Hepatocyte (in vitro differentiated cells): Measurements from ENCODE around the gene NPDC1. TPM values are rescaled to one million over a fixed set of nuclear protein-coding genes. Genes with fewer than 3 reads are reported as not detected.

Experiments used
- DNase-seq: peaks from one replicate; pipeline ENCODE4 v3.0.0-alpha.2; 2016; ENCODE audit warnings: low spot score
- H2AFZ ChIP-seq: fragments of 200-600 bp; sonication (generic); 2 replicates; pipeline ENCODE4 v1.6.0; 2016; ENCODE audit warnings: antibody characterized with exemption, mild to moderate bottlenecking
- H3K27ac ChIP-seq: fragments of 200-600 bp; sonication (generic); 2 replicates; pipeline ENCODE4 v1.5.1; 2016; ENCODE audit warnings: mild to moderate bottlenecking
- H3K27me3 ChIP-seq: fragments of 200-600 bp; sonication (generic); 2 replicates; pipeline ENCODE4 v1.6.1; 2016
- H3K36me3 ChIP-seq: fragments of 200-600 bp; sonication (generic); replicated peaks from 2 replicates; pipeline ENCODE4 v1.5.1; 2016; ENCODE audit warnings: low read depth; ENCODE audit not compliant: insufficient read depth
- H3K4me1 ChIP-seq: fragments of 200-600 bp; sonication (generic); 2 replicates; pipeline ENCODE4 v1.5.1; 2016; ENCODE audit warnings: mild to moderate bottlenecking, moderate library complexity; ENCODE audit not compliant: insufficient read depth
- H3K4me2 ChIP-seq: fragments of 200-600 bp; sonication (generic); 2 replicates; pipeline ENCODE4 v1.6.0; 2016
- H3K4me3 ChIP-seq: fragments of 200-600 bp; sonication (generic); 2 replicates; pipeline ENCODE4 v1.5.1; 2016; ENCODE audit warnings: mild to moderate bottlenecking
- H3K79me2 ChIP-seq: fragments of 200-600 bp; sonication (generic); 2 replicates; pipeline ENCODE4 v1.6.0; 2017; ENCODE audit warnings: mild to moderate bottlenecking
- H3K9me2 ChIP-seq: fragments of 200-600 bp; sonication (generic); replicated peaks from 2 replicates; pipeline ENCODE4 v1.6.0; 2017; ENCODE audit warnings: mild to moderate bottlenecking; ENCODE audit not compliant: insufficient read depth
- H3K9me3 ChIP-seq: fragments of 200-600 bp; sonication (generic); 2 replicates; pipeline ENCODE4 v1.5.1; 2016; ENCODE audit warnings: low read depth, mild to moderate bottlenecking
- H4K20me1 ChIP-seq: fragments of 200-600 bp; sonication (generic); 2 replicates; pipeline ENCODE4 v1.6.0; 2016; ENCODE audit warnings: mild to moderate bottlenecking; ENCODE audit not compliant: insufficient read depth, poor library complexity, severe bottlenecking
- EZH2 ChIP-seq: fragments of 200-600 bp; sonication (generic); IDR thresholded peaks from 2 replicates; pipeline ENCODE4 v1.6.1; 2016; ENCODE audit warnings: antibody characterized with exemption, mild to moderate bottlenecking, borderline replicate concordance
- EZH2phosphoT487 ChIP-seq: fragments of 200-600 bp; sonication (generic); IDR thresholded peaks from one replicate; pipeline ENCODE4 v1.6.1; 2018; ENCODE audit warnings: antibody characterized with exemption, mild to moderate bottlenecking, low read depth, moderate library complexity; ENCODE audit not compliant: unreplicated experiment, severe bottlenecking
- WGBS: methylation state at CpG from one replicate; pipeline ENCODE4 v1.1.6; 2016; ENCODE audit warnings: low lambda C conversion rate; ENCODE audit errors: missing lambda C conversion rate; 5-methylcytosine and 5-hydroxymethylcytosine counted together
- polyA plus RNA-seq: library from polyadenylated mRNA; unstranded; fragments of >200 nt; fragmentation: Nextera tagmentation; extraction: Ambion mirVana; gene quantifications from 2 replicates; pipeline ENCODE4 v1.2.1, GENCODE V29; 2016
- total RNA-seq: library from RNA; depleted of rRNA; stranded (reverse); fragments of >200 nt; gene quantifications from 2 replicates; pipeline ENCODE4 v1.2.3, GENCODE V29; 2014
- TF ChIP-seq, protein P1 (sequence below): fragments of 200-600 bp; sonication (generic); IDR thresholded peaks from 2 replicates; pipeline ENCODE4 v1.5.1; 2016; ENCODE audit warnings: antibody characterized with exemption, mild to moderate bottlenecking; ENCODE audit not compliant: poor library complexity

NPDC1 gene
- total and polyA plus RNA-seq, 2 experiments from 2014 or later: 12.7 to 72.7 TPM

DNA sequence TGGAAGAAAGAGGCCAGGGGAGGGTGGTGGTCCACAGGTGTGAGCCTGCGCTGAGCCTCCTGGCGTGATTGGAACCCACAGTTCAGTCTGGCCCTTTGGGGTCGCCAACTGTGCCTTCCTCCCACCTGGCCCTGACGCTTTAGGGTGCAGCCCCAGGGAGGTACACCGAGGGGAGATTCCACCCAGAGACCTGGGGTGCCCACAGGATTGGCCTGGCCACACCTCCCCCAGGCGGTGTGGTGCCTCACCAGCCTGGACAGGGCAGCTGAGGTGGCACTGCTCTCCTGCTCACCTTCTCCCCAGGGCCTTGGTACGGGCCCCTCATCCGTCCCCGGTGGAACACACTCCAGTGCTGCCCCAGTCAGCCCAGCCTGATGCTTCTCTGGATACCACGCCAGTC is 48.6 kb downstream of the NPDC1 start:
- Histone ChIP-seq H3K9me2 (no peaks in the 10 kb centered on the region), H3K4me3 (no peak overlapping the region), H2AFZ (no peak overlapping the region), H3K4me2 (peak overlapping the region; percentile 85), H3K36me3 (no peaks in the 10 kb centered on the region), H4K20me1 (no peaks in the 10 kb centered on the region), H3K79me2 (peaks cover 7% of the 10 kb centered on the region), H3K4me1 (peaks cover 17% of the 10 kb centered on the region), H3K9me3 (no peaks in the 10 kb centered on the region), H3K27ac (no peak overlapping the region), H3K27me3 (no peaks in the 10 kb centered on the region)
- 87% methylated on average over 10 of the region's 10 CpGs for WGBS
- no peak for DNase-seq
- TF ChIP-seq, protein P1, sequence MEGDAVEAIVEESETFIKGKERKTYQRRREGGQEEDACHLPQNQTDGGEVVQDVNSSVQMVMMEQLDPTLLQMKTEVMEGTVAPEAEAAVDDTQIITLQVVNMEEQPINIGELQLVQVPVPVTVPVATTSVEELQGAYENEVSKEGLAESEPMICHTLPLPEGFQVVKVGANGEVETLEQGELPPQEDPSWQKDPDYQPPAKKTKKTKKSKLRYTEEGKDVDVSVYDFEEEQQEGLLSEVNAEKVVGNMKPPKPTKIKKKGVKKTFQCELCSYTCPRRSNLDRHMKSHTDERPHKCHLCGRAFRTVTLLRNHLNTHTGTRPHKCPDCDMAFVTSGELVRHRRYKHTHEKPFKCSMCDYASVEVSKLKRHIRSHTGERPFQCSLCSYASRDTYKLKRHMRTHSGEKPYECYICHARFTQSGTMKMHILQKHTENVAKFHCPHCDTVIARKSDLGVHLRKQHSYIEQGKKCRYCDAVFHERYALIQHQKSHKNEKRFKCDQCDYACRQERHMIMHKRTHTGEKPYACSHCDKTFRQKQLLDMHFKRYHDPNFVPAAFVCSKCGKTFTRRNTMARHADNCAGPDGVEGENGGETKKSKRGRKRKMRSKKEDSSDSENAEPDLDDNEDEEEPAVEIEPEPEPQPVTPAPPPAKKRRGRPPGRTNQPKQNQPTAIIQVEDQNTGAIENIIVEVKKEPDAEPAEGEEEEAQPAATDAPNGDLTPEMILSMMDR: no peak
- no peak for TF ChIP-seq EZH2
- TF ChIP-seq EZH2phosphoT487: no peak

DNA sequence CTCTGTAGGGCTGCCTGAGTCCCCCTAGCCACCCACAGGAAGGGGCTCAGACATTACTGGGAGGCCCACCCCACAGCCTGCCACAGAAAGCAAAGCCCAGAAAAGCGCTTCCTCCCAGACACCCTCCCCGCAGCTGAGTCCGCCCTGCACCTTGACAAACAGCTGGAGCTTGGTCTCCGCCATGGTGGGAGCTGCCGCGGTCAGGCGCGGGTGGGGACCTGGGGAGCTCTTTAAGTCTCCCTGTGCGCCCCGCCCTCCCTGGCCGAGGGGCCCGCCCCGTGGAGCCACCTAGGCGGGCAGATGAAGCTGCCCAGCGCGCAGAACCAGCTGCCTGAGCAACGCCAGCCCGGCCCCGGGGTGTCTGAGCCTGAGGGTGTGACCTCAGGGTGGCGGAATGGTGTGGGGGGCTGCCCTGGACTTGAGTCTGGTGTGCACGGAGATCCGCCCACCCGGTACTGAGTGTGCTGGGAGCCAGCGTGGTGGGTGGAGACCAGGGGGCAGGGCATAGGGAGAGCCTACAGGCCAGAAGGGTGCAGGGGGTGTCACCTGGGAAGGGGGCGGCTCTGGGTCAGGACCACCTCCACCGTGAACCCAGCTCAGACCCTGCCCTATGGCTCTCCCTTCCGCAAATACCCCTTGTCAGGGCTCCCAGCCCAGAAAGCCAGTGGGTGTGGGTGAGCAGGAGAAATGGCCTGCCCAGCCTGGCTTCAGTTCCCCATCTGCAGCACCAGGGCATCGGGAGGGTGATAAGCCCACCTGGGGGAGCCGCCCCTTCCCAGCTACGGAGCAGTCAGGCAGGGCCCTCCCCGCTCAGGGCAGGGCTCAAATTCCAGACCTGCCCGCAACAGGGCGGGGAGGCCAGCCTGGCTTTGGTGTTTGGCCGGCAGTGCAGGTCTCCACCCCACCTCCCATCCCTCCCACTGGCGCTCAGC is 49.4 kb downstream of the NPDC1 start, which contains the start of gene CLIC3:
TSS of gene CLIC3 (minus strand) at position 208 of the 932 bp plus-strand sequence. CDS start at position 183, 25 bp downstream.
- Histone ChIP-seq H3K27ac (peak within 1 kb of the TSS; percentile 35), H3K27me3 (no peaks in the 10 kb centered on the region), H3K4me1 (peaks cover 17% of the 10 kb centered on the region), H3K4me3 (no peak within 1 kb of the TSS), H3K36me3 (no peaks in the 10 kb centered on the region), H3K79me2 (peaks cover 7% of the 10 kb centered on the region), H3K9me3 (no peaks in the 10 kb centered on the region), H3K4me2 (peak within 1 kb of the TSS; percentile 85), H2AFZ (no peak within 1 kb of the TSS), H4K20me1 (no peaks in the 10 kb centered on the region), H3K9me2 (no peaks in the 10 kb centered on the region)
- peak; percentile 70 for DNase-seq
- 16% methylated on average over 35 of the region's 35 CpGs for WGBS
- TF ChIP-seq EZH2phosphoT487: no peak
- TF ChIP-seq EZH2: no peak
- TF ChIP-seq, protein P1: no peak

DNA sequence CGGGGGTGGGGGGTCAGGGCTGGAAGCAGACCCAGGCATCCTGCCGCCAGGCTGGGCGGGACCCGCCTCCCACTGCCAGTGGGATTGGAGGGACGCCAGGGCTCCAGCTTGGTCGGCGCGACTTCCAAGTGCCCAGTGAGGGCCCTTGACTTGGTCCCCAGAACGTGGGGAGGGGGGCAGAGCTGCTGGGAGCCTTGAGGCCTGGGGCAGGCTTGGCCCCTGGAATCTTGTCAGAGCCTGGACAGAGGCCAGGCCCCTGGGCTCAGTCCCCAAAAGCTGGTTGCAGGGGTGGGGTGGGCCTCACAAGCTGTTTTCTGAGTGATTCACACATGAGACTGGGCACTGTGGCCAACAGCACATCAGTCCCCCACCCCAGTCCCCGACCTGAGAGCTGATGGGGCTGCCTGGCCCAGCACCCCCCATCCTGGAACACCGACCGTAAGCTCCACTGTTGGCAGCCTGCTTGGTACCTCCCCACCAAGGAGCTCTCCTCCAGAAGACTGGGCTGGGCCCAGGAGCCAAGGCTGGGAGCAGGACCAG is 50.1 kb downstream of the NPDC1 start:
- no peaks in the 10 kb centered on the region for H3K9me2 ChIP-seq
- WGBS: 83% methylated on average over 9 of the region's 12 CpGs
- TF ChIP-seq EZH2: no peak
- TF ChIP-seq, protein P1: no peak
- TF ChIP-seq EZH2phosphoT487: no peak
- no peaks in the 10 kb centered on the region for H3K36me3 ChIP-seq
- no peaks in the 10 kb centered on the region for H3K27me3 ChIP-seq
- no peaks in the 10 kb centered on the region for H4K20me1 ChIP-seq
- peak overlapping the region; percentile 85 for H3K4me2 ChIP-seq
- no peak overlapping the region for H3K4me3 ChIP-seq
- peaks cover 17% of the 10 kb centered on the region for H3K4me1 ChIP-seq
- H3K27ac ChIP-seq: peak overlapping the region; percentile 35
- no peak overlapping the region for H2AFZ ChIP-seq
- no peaks in the 10 kb centered on the region for H3K9me3 ChIP-seq
- DNase-seq: no peak
- H3K79me2 ChIP-seq: peaks cover 7% of the 10 kb centered on the region
